C4-2B (cell line): ENCODE data around the gene GNAI2.

Source experiments
- H3K27ac ChIP-seq: fragments of 450-650 bp; 2 replicates; pipeline ENCODE4 v1.5.1; 2017
- ZFX ChIP-seq: fragments of 450-650 bp; IDR thresholded peaks from 2 replicates; pipeline ENCODE4 v1.6.1; 2017
- TF ChIP-seq, protein P1 (sequence below): fragments of 450-650 bp; conservative IDR thresholded peaks from 2 replicates; pipeline ENCODE4 v1.5.1; 2017; ENCODE audit warnings: mild to moderate bottlenecking

Gene GNAI2

DNA sequence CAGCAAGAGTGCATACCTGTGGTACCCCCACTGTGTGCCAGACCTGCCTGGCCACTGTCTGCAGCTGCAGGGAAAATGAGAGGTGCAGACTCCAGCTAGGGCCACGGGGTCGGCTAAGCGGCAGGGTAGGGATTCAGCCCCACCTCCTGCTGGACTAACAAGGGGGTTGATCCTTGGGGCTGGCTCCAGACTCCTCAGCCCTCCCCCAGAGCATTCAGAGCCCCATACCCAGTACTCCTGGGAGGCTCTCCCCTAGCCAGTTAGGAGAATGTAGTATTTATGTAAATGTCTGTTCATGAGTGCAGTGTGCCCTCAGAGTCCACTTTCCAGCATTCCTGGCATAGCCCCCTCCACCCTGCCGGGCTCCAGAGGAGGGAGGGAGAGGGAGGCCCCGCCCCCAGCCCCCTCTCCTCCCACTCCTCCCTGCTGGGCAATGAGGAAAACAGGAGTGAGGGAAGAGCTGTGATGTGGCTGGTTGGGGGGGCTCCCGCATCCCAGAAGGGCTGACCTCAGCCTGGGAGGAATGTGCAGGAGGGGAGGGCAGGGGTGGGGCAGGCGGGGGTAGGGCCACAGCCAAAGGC lies 28.5 kb downstream of the GNAI2 start:
- no peak for TF ChIP-seq ZFX
- TF ChIP-seq, protein P1, sequence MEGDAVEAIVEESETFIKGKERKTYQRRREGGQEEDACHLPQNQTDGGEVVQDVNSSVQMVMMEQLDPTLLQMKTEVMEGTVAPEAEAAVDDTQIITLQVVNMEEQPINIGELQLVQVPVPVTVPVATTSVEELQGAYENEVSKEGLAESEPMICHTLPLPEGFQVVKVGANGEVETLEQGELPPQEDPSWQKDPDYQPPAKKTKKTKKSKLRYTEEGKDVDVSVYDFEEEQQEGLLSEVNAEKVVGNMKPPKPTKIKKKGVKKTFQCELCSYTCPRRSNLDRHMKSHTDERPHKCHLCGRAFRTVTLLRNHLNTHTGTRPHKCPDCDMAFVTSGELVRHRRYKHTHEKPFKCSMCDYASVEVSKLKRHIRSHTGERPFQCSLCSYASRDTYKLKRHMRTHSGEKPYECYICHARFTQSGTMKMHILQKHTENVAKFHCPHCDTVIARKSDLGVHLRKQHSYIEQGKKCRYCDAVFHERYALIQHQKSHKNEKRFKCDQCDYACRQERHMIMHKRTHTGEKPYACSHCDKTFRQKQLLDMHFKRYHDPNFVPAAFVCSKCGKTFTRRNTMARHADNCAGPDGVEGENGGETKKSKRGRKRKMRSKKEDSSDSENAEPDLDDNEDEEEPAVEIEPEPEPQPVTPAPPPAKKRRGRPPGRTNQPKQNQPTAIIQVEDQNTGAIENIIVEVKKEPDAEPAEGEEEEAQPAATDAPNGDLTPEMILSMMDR, result no peak
- no peak overlapping the region for H3K27ac ChIP-seq

GRCh38 chr3:50264964-50265485 lies 29.0 kb downstream of the GNAI2 start:
- TF ChIP-seq ZFX, result no peak
- TF ChIP-seq, protein P1, result no peak
- no peak overlapping the region for H3K27ac ChIP-seq

- H3K27ac ChIP-seq, result no peak overlapping the region
- TF ChIP-seq ZFX, result no peak
- TF ChIP-seq, protein P1, result no peak
These were observed 29.6 kb downstream of the GNAI2 start for GRCh38 chr3:50265571-50265970.

GRCh38 chr3:50266017-50266416 lies 30.0 kb downstream of the GNAI2 start:
- no peak for TF ChIP-seq ZFX
- TF ChIP-seq, protein P1, result no peak
- H3K27ac ChIP-seq, result no peak overlapping the region

DNA sequence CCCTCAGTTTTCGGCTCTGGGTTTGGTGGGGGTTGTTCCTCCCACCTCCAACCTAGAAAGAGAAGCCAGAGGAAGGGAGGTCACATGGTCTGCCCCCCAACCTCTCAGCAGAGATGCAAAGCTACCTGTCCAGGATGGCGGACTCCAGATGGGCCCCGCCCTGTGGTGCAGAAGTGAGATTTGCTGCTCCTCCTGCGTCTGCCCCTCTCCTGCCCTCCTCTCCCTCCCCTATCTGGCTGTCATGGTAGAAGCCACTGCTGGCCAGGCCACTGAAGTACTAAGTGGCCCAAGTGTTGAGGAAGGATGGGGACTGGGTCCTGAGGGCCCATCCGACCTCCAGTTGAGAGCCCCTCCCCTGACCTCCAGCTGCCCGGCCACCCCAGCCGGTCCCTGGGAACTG lies 30.8 kb downstream of the GNAI2 start:
- TF ChIP-seq, protein P1, result no peak
- no peak for TF ChIP-seq ZFX
- H3K27ac ChIP-seq, result peak overlapping the region; percentile 18

DNA sequence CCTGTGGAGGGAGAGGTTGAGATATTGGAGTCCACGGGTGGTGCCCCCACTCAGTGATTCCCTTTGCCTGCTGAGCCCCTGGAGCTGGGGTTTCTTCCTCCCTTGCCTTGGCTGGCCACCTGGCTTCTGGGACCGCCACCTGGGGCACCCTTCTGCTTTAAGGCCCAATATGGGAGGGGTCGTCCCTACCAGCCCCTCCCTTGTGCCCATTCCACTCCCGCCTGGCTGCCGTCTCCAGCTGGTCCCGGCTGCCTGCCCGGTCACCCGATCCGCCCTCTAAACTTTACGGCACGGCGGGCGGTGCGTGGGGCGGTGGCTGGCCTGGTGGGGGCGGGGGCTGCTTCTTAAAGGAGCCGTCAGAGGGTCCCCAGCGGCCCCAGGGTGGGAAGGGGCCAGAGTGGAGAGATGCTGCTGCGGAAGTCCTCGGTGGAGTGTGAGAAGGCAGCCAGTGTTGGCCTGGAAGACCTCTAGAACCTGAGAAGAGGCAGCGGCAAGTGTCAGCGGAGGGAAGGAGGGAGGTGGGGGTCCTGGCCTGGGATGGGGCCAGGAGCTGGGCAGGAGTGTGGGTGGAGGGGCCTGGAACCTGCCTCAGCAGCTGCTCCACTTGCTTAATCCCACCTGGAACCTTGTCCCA lies 31.4 kb downstream of the GNAI2 start:
- peak overlapping the region; percentile 18 for H3K27ac ChIP-seq
- TF ChIP-seq, protein P1, result no peak
- no peak for TF ChIP-seq ZFX

DNA sequence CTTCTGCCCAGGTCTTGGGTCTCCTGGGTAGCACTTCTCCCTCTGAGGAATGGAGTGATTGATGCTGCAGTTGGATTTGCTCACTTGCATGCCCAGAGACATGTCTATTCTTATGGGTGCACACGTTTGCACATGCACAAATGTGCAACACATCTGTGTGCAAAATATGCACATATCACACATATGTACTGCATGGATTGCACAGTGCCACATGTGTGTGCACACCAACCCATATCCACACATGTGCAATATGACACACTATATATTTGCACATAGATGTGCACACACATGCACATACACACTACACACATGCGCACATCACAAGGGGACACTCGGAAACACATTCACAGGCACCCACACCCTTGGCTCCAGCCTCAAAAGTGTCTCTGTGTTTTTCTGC lies 32.3 kb downstream of the GNAI2 start:
- H3K27ac ChIP-seq, result no peak overlapping the region
- TF ChIP-seq, protein P1, result no peak
